Measurements from ENCODE around the gene RABEPK. TPM values are rescaled to one million over a fixed set of nuclear protein-coding genes. Genes with fewer than 3 reads are reported as not detected.

Gene RABEPK
- total RNA-seq, 4 donors from 2014 or later = 16.0 to 39.7 (median 21.0) TPM

- intact Hi-C loops (cut with DNase I; ENCODE audit: low total_unique reads) = no loop called here
- H3K4me3 ChIP-seq = peak overlapping the region; percentile 83 to 84
- no peak for DNase-seq
- H3K9me3 ChIP-seq = no peaks in the 10 kb centered on the region
- H3K27me3 ChIP-seq = no peaks in the 10 kb centered on the region
- H3K27ac ChIP-seq = peak overlapping the region; percentile 75 to 90
- no peak for TF ChIP-seq CTCF (IDR thresholded peaks at IDR 0.05)
- TF ChIP-seq POLR2A (IDR thresholded peaks at IDR 0.05) = no peak
- peaks cover 0 to 6% of the 10 kb centered on the region in 2 donors for H3K4me1 ChIP-seq
- no peaks in the 10 kb centered on the region for H3K36me3 ChIP-seq
These were observed 39.6 kb downstream of the RABEPK start for GRCh38 chr9:125239631-125240597.

GRCh38 chr9:125240649-125240999 is 40.3 kb downstream of the RABEPK start:
- Histone ChIP-seq H3K27ac (peak overlapping the region; percentile 75 to 90), H3K36me3 (no peaks in the 10 kb centered on the region), H3K9me3 (no peaks in the 10 kb centered on the region), H3K4me3 (peak overlapping the region; percentile 83 to 84), H3K27me3 (no peaks in the 10 kb centered on the region), H3K4me1 (peaks cover 0 to 6% of the 10 kb centered on the region in 2 donors)
- TF ChIP-seq CTCF (IDR thresholded peaks at IDR 0.05) (no peak), POLR2A (IDR thresholded peaks at IDR 0.05) (no peak)
- intact Hi-C loops (cut with DNase I; ENCODE audit: low total_unique reads) = no loop called here
- DNase-seq = peak in 1 of 2 donors; percentile 46

GRCh38 chr9:125241000-125241862 is 40.9 kb downstream of the RABEPK start, which contains the start of gene HSPA5:
TSS of gene HSPA5 (minus strand) at chr9:125241343. CDS start at chr9:125241126, 217 bp downstream.
- intact Hi-C loops (cut with DNase I; ENCODE audit: low total_unique reads) = no loop called here

More at GRCh38 chr9:125241000-125241862, 40.9 kb downstream of the RABEPK start, which contains the start of gene HSPA5:
- DNase-seq = peak; percentile 100
- H3K9me3 ChIP-seq = no peaks in the 10 kb centered on the region
- peaks cover 0 to 6% of the 10 kb centered on the region in 2 donors for H3K4me1 ChIP-seq
- TF ChIP-seq CTCF (IDR thresholded peaks at IDR 0.05) = peak in 3 of 4 experiments; percentile 11 to 29 (median 20)
- peak; percentile 96 to 98 for TF ChIP-seq POLR2A (IDR thresholded peaks at IDR 0.05)
- H3K27ac ChIP-seq = peak within 1 kb of the TSS; percentile 93 to 96
- no peaks in the 10 kb centered on the region for H3K27me3 ChIP-seq
- H3K4me3 ChIP-seq = peak within 1 kb of the TSS; percentile 83 to 84
- no peaks in the 10 kb centered on the region for H3K36me3 ChIP-seq
